HepG2 (cell line): ENCODE results near the gene LOXL3. TPM values are rescaled to one million over a fixed set of nuclear protein-coding genes. Genes with fewer than 3 reads are reported as not detected.
A peak's percentile ranks its signal among the peaks of the same experiment; 100 is the strongest.

Experiments
- ASH2L ChIP-seq: fragments of 300-600, 200-600 bp; sonication (generic); IDR thresholded peaks from 2 replicates; pipeline ENCODE4 v1.7.0; 2017; ENCODE audit warnings: low read depth, mild to moderate bottlenecking, moderate library complexity, mixed read lengths, low read length; ENCODE audit not compliant: insufficient read length
- CHD4 ChIP-seq: fragments of 200-600 bp; sonication (generic); IDR thresholded peaks from 2 replicates; pipeline ENCODE4 v1.7.0; 2017; ENCODE audit warnings: mild to moderate bottlenecking, low read length, borderline replicate concordance
- ETV5 ChIP-seq: IDR thresholded peaks from 2 replicates; pipeline ENCODE4 v1.6.1; 2018; ENCODE audit warnings: missing biosample characterization, missing genetic modification reagents, inconsistent platforms, borderline replicate concordance
- FOXO4 ChIP-seq: sonication (generic); formaldehyde crosslinking; conservative IDR thresholded peaks from 2 replicates; pipeline ENCODE4 v1.8.1; 2023; ENCODE audit warnings: missing genetic modification reagents
- MED8 ChIP-seq: sonication (generic); formaldehyde crosslinking; IDR thresholded peaks from 2 replicates; pipeline ENCODE4 v1.8.1; 2023; ENCODE audit warnings: mild to moderate bottlenecking, missing genetic modification reagents; ENCODE audit not compliant: insufficient replicate concordance
- NONO ChIP-seq, 2 experiments: fragments of 450-650 bp in 1 of 2; sonication (generic) in 1 of 2; formaldehyde crosslinking in 1 of 2; IDR thresholded peaks in 1 of 2; conservative IDR thresholded peaks in 1 of 2; 2 replicates each; pipeline versions ENCODE4 v1.6.1 to v1.8.0; 2017 to 2022; ENCODE audit warnings: mild to moderate bottlenecking in 1 of 2, missing genetic modification reagents in 1 of 2, moderate library complexity in 1 of 2
- PBX2 ChIP-seq: IDR thresholded peaks from 2 replicates; pipeline ENCODE4 v1.6.1; 2016; ENCODE audit warnings: control low read depth
- PHF21A ChIP-seq: sonication (generic); formaldehyde crosslinking; IDR thresholded peaks from 2 replicates; pipeline ENCODE4 v1.5.0; 2020; ENCODE audit warnings: mild to moderate bottlenecking, missing genetic modification reagents
- SCMH1 ChIP-seq: sonication (generic); formaldehyde crosslinking; IDR thresholded peaks from 2 replicates; pipeline ENCODE4 v1.9.0; 2021; ENCODE audit warnings: missing genetic modification reagents, mild to moderate bottlenecking, borderline replicate concordance
- SNAPC5 ChIP-seq: sonication (generic); formaldehyde crosslinking; IDR thresholded peaks from 2 replicates; pipeline ENCODE4 v1.8.1; 2023; ENCODE audit warnings: mild to moderate bottlenecking, missing genetic modification reagents, borderline replicate concordance
- SOX13 ChIP-seq, 3 experiments: fragments of 450-650 bp in 1 of 3; sonication (generic) in 1 of 3; formaldehyde crosslinking in 1 of 3; IDR thresholded peaks in 2 of 3; conservative IDR thresholded peaks in 1 of 3; 2 replicates each; pipeline versions ENCODE4 v1.5.0 to v1.6.1; 2016 to 2020; ENCODE audit warnings: antibody characterized with exemption in 1 of 3, mild to moderate bottlenecking in 1 of 3, missing compliant biosample characterization in 1 of 3, missing genetic modification reagents in 1 of 3, moderate library complexity in 1 of 3
- ZFAT ChIP-seq: sonication (generic); formaldehyde crosslinking; conservative IDR thresholded peaks from 2 replicates; pipeline ENCODE4 v1.8.1; 2023; ENCODE audit warnings: missing genetic modification reagents, inconsistent platforms
- ZGPAT ChIP-seq: IDR thresholded peaks from 2 replicates; pipeline ENCODE4 v1.6.1; 2016; ENCODE audit warnings: mild to moderate bottlenecking
- ZNF282 ChIP-seq: fragments of 450-650 bp; IDR thresholded peaks from 2 replicates; pipeline ENCODE4 v1.6.1; 2018; ENCODE audit not compliant: partially characterized antibody
- ZNF3 ChIP-seq: IDR thresholded peaks from 2 replicates; pipeline ENCODE4 v1.7.0; 2017; ENCODE audit warnings: inconsistent platforms
- ZNF547 ChIP-seq: sonication (generic); formaldehyde crosslinking; IDR thresholded peaks from 2 replicates; pipeline ENCODE4 v1.5.1; 2020; ENCODE audit warnings: mild to moderate bottlenecking, missing genetic modification reagents
- ZNF563 ChIP-seq: sonication (generic); formaldehyde crosslinking; IDR thresholded peaks from 2 replicates; pipeline ENCODE4 v1.8.0; 2022; ENCODE audit warnings: mild to moderate bottlenecking, moderate library complexity, missing genetic modification reagents
- ZNF605 ChIP-seq: sonication (generic); formaldehyde crosslinking; IDR thresholded peaks from 2 replicates; pipeline ENCODE4 v1.8.0; 2022; ENCODE audit warnings: mild to moderate bottlenecking, missing genetic modification reagents
- ZNF770 ChIP-seq: sonication (generic); formaldehyde crosslinking; IDR thresholded peaks from 2 replicates; pipeline ENCODE4 v1.5.0; 2020; ENCODE audit warnings: mild to moderate bottlenecking, missing genetic modification reagents
- ZNF773 ChIP-seq: sonication (generic); formaldehyde crosslinking; IDR thresholded peaks from 2 replicates; pipeline ENCODE4 v1.4.0; 2020; ENCODE audit warnings: missing genetic modification reagents, borderline replicate concordance
- polyA plus RNA-seq, 8 experiments: library from polyadenylated mRNA; depleted of rRNA in 3 of 8; stranded (reverse) in 7 of 8; unstranded in 1 of 8; fragments of >200 nt; fragmentation: Illumina TruSeq in 4 of 8; extraction: Trizol in 4 of 8; gene quantifications; 2 replicates each; pipeline versions ENCODE4 v1.2.1 to v1.2.3, GENCODE V29; 2011 to 2016; ENCODE audit warnings: low read depth in 4 of 8, missing spikeins in 1 of 8, mixed read lengths in 1 of 8; ENCODE audit not compliant: insufficient read depth in 1 of 8
- total RNA-seq, 5 experiments: library from RNA; depleted of rRNA; stranded (reverse); fragments of >200 nt; fragmentation: Illumina TruSeq; extraction: Trizol; gene quantifications; 2 replicates each; pipeline ENCODE4 v1.2.3, GENCODE V29; 2016; ENCODE audit warnings: low read depth in 1 of 5

The LOXL3 gene
- total and polyA plus RNA-seq, 2 of the 13 experiments (the other 11 are each of a cell fraction or from before 2014, with no cell fraction given), result 0.55 to 6.5 TPM

GRCh38 chr2:74496997-74497776 lies 56.6 kb downstream of the LOXL3 start (continued):
- TF ChIP-seq SOX13 (IDR thresholded peaks at IDR 0.05), result no peak
- TF ChIP-seq SOX13 (CRISPR knock-in tag; conservative IDR thresholded peaks at IDR 0.05 in 1 of 2, IDR thresholded peaks at IDR 0.05 in 1 of 2), result peak in 1 of 2 experiments; percentile 48; a peak in 2 of 4 replicates
- TF ChIP-seq FOXO4, result 0 out of 2 replicates have a peak, but pooled peaks have one; percentile 91
- no peak for TF ChIP-seq PBX2 (CRISPR knock-in tag)
- 0 out of 2 replicates have a peak, but pooled peaks have one; percentile 59 for TF ChIP-seq ZNF547 (CRISPR knock-in tag)
- peak; percentile 67; the same call in 1 of the 2 replicates for TF ChIP-seq ZNF770 (CRISPR knock-in tag)
- TF ChIP-seq ZNF3 (CRISPR knock-in tag), result no peak
- no peak for TF ChIP-seq ZFAT (CRISPR knock-in tag)
- TF ChIP-seq ZNF605 (CRISPR knock-in tag), result peak; percentile 47; the same call in 1 of the 2 replicates
- TF ChIP-seq ZNF773, result no peak
- no peak for TF ChIP-seq NONO (IDR thresholded peaks at IDR 0.05)
- TF ChIP-seq NONO (CRISPR knock-in tag; conservative IDR thresholded peaks at IDR 0.05), result peak; percentile 82
- no peak for TF ChIP-seq ZNF282
- peak; percentile 87 for TF ChIP-seq CHD4
- 0 out of 2 replicates have a peak, but pooled peaks have one; percentile 28 for TF ChIP-seq ZGPAT (CRISPR knock-in tag)
- TF ChIP-seq PHF21A (CRISPR knock-in tag), result peak; percentile 55; the same call in 1 of the 2 replicates
- no peak for TF ChIP-seq SCMH1 (CRISPR knock-in tag)
- TF ChIP-seq ETV5 (CRISPR knock-in tag), result peak; percentile 53; the same call in 1 of the 2 replicates
- TF ChIP-seq MED8 (CRISPR knock-in tag), result peak; percentile 22
- TF ChIP-seq SNAPC5 (CRISPR knock-in tag), result no peak
- TF ChIP-seq ASH2L, result peak; percentile 58
- no peak for TF ChIP-seq ZNF563 (CRISPR knock-in tag)
